ENCODE measurements around the gene RNF157.

Gene RNF157

DNA sequence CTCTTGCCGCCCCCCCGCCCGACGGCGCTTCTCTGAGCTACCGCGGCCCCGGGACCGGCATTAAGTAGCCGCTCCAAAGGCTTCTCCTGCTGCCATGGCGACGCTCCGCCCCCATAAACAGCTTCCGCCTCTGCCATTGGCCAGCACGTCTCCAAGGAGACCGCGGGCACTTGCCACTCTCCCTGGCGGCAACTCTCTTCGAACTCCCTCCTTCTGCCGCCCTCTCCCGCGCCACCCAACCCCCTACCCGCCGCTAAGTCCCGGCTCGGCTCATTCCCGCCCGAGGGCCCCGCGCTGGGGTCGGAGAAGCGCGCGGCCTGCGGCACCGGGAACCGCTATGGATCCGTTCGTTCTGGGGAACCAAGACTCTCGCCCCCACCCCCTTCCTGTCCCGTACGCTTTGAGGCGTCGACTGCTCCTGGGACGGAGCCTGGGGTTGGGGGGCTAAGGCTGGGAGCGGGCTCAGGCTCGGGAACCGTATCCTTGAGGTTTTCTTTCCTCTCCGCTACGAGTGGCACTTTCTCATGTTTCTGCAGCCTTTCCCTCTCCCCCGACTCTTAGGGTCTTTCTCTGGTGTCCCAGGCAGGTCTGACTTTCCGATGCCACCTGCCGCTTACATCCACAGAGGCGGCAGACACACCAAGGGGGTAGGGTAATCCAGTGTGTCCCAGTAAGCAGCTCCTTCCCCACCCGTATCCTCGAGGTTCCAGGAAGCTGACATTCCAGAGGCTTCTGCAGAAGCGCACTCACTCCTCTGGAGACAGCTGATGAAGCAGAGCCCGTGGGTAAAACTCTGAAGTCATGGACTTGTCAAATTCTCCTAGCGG lies 98.9 kb downstream of the RNF157 start, which contains the start of gene FOXJ1:
Gene FOXJ1, minus strand, starts transcription at position 34 of the 827 bp plus-strand sequence. CDS start 850 bp downstream, outside the sequence.
- Histone ChIP-seq H4K5ac (ENCODE audit: low read length) (no peak within 1 kb of the TSS), H3K18ac (ENCODE audit: low read length) (no peak within 1 kb of the TSS), H3K27me3 (ENCODE audit: insufficient read depth, low read length, poor library complexity) (peaks cover 49% of the 10 kb centered on the region), H2BK5ac (ENCODE audit: low read length) (no peak within 1 kb of the TSS), H3K4me2 (ENCODE audit: low read length) (peak within 1 kb of the TSS; percentile 91), H3K79me2 (ENCODE audit: control insufficient read depth, insufficient read depth, low read length) (no peaks in the 10 kb centered on the region), H2AK5ac (ENCODE audit: low read length) (no peak within 1 kb of the TSS), H3K4ac (ENCODE audit: low read depth, low read length) (no peak within 1 kb of the TSS), H3K79me1 (ENCODE audit: low read length) (no peaks in the 10 kb centered on the region), H3K56ac (ENCODE audit: low read length) (peak within 1 kb of the TSS; percentile 78), H3K9ac (ENCODE audit: low read length) (peak within 1 kb of the TSS; percentile 55), H3K36me3 (ENCODE audit: control insufficient read depth, insufficient read depth, low read length) (no peaks in the 10 kb centered on the region), H3K4me1 (ENCODE audit: control insufficient read depth, low read depth, low read length) (no peaks in the 10 kb centered on the region), H3K27ac (ENCODE audit: low read depth, low read length) (no peak within 1 kb of the TSS), H4K8ac (ENCODE audit: low read depth, low read length) (no peak within 1 kb of the TSS), H3K23ac (ENCODE audit: low read length) (peak within 1 kb of the TSS; percentile 89), H2BK15ac (replicated peaks; ENCODE audit: low read depth) (no peak within 1 kb of the TSS), H3K4me3 (ENCODE audit: low read length) (peak within 1 kb of the TSS; percentile 37), H2BK120ac (ENCODE audit: low read depth, low read length) (no peak within 1 kb of the TSS)
- DNase-seq, result peak; percentile 96
- no CpG with 5 or more reads among the region's 59 CpGs for whole genome bisulfite sequencing (ENCODE audit: extremely low coverage, insufficient coverage, low lambda C conversion rate)

DNA sequence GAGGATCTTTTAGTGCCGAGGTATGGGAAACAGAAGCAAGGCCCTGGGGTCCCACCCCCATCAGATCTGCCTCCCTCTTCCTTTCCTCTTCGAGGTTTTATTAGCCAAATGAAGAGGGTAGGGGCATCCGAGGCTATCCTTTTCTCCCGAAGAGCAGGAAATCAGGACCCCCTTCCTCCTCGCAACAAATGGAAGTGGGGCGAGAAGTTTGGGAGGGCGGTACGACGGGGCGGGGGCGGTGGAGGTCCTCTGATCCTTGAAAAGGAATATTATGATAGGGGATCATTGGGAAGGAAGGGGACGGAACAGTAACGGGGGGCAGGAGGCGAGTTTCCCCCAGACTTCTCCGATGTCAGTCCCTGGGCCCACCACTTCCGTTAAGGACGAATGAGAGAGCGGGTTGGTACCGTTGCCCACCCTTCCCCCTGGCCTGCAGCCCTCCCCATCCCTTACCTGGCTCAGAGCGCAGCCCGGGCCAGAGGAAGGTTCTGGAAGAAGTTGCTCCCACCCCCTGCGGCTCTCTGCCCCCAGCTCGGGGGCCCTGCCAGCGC lies 99.6 kb downstream of the RNF157 start:
- no peaks in the 10 kb centered on the region for H3K4me1 ChIP-seq (ENCODE audit: control insufficient read depth, low read depth, low read length)
- no peak overlapping the region for H3K27ac ChIP-seq (ENCODE audit: low read depth, low read length)
- H3K4ac ChIP-seq (ENCODE audit: low read depth, low read length), result no peak overlapping the region

GRCh38 chr17:76139801-76140660 lies 100.3 kb downstream of the RNF157 start:
- Histone ChIP-seq H3K4me1 (ENCODE audit: control insufficient read depth, low read depth, low read length) (no peaks in the 10 kb centered on the region), H3K4ac (ENCODE audit: low read depth, low read length) (no peak overlapping the region), H2BK5ac (ENCODE audit: low read length) (no peak overlapping the region), H3K23ac (ENCODE audit: low read length) (peak overlapping the region; percentile 19), H3K79me2 (ENCODE audit: control insufficient read depth, insufficient read depth, low read length) (no peaks in the 10 kb centered on the region), H3K36me3 (ENCODE audit: control insufficient read depth, insufficient read depth, low read length) (no peaks in the 10 kb centered on the region), H3K79me1 (ENCODE audit: low read length) (no peaks in the 10 kb centered on the region), H2BK120ac (ENCODE audit: low read depth, low read length) (no peak overlapping the region), H2BK15ac (replicated peaks; ENCODE audit: low read depth) (no peak overlapping the region), H4K8ac (ENCODE audit: low read depth, low read length) (no peak overlapping the region), H3K18ac (ENCODE audit: low read length) (no peak overlapping the region), H3K56ac (ENCODE audit: low read length) (peak overlapping the region; percentile 18), H3K27ac (ENCODE audit: low read depth, low read length) (no peak overlapping the region), H3K4me2 (ENCODE audit: low read length) (peak overlapping the region; percentile 56), H3K9ac (ENCODE audit: low read length) (peak overlapping the region; percentile 41), H2AK5ac (ENCODE audit: low read length) (no peak overlapping the region), H3K4me3 (ENCODE audit: low read length) (peak overlapping the region; percentile 8), H4K5ac (ENCODE audit: low read length) (no peak overlapping the region), H3K27me3 (ENCODE audit: insufficient read depth, low read length, poor library complexity) (peaks cover 62% of the 10 kb centered on the region)
- WGBS (ENCODE audit: extremely low coverage, insufficient coverage, low lambda C conversion rate), result no CpG with 5 or more reads among the region's 78 CpGs
- peak; percentile 52 for DNase-seq

More for the DNA sequence above, 99.6 kb downstream of the RNF157 start:
- Histone ChIP-seq H3K79me1 (ENCODE audit: low read length) (no peaks in the 10 kb centered on the region), H3K79me2 (ENCODE audit: control insufficient read depth, insufficient read depth, low read length) (no peaks in the 10 kb centered on the region), H3K4me2 (ENCODE audit: low read length) (peak overlapping the region; percentile 22), H3K18ac (ENCODE audit: low read length) (no peak overlapping the region), H2BK15ac (replicated peaks; ENCODE audit: low read depth) (no peak overlapping the region), H3K36me3 (ENCODE audit: control insufficient read depth, insufficient read depth, low read length) (no peaks in the 10 kb centered on the region), H2BK5ac (ENCODE audit: low read length) (no peak overlapping the region), H2BK120ac (ENCODE audit: low read depth, low read length) (no peak overlapping the region), H3K4me3 (ENCODE audit: low read length) (no peak overlapping the region), H3K56ac (ENCODE audit: low read length) (no peak overlapping the region), H4K8ac (ENCODE audit: low read depth, low read length) (no peak overlapping the region), H3K9ac (ENCODE audit: low read length) (no peak overlapping the region), H4K5ac (ENCODE audit: low read length) (no peak overlapping the region), H3K27me3 (ENCODE audit: insufficient read depth, low read length, poor library complexity) (peaks cover 55% of the 10 kb centered on the region), H2AK5ac (ENCODE audit: low read length) (no peak overlapping the region), H3K23ac (ENCODE audit: low read length) (no peak overlapping the region)
- DNase-seq, result no peak
- WGBS (ENCODE audit: extremely low coverage, insufficient coverage, low lambda C conversion rate), result no CpG with 5 or more reads among the region's 24 CpGs

- Histone ChIP-seq H2AK5ac (ENCODE audit: low read length) (no peak overlapping the region), H3K4me3 (ENCODE audit: low read length) (no peak overlapping the region), H3K23ac (ENCODE audit: low read length) (peak overlapping the region; percentile 19), H3K27me3 (ENCODE audit: insufficient read depth, low read length, poor library complexity) (peaks cover 67% of the 10 kb centered on the region), H3K18ac (ENCODE audit: low read length) (no peak overlapping the region), H3K4me1 (ENCODE audit: control insufficient read depth, low read depth, low read length) (no peaks in the 10 kb centered on the region), H3K79me2 (ENCODE audit: control insufficient read depth, insufficient read depth, low read length) (no peaks in the 10 kb centered on the region), H3K4ac (ENCODE audit: low read depth, low read length) (no peak overlapping the region), H3K4me2 (ENCODE audit: low read length) (peak overlapping the region; percentile 56), H3K9ac (ENCODE audit: low read length) (no peak overlapping the region), H2BK15ac (replicated peaks; ENCODE audit: low read depth) (no peak overlapping the region), H2BK5ac (ENCODE audit: low read length) (no peak overlapping the region), H4K5ac (ENCODE audit: low read length) (no peak overlapping the region), H3K27ac (ENCODE audit: low read depth, low read length) (no peak overlapping the region), H4K8ac (ENCODE audit: low read depth, low read length) (no peak overlapping the region), H3K56ac (ENCODE audit: low read length) (peak overlapping the region; percentile 18), H2BK120ac (ENCODE audit: low read depth, low read length) (no peak overlapping the region), H3K79me1 (ENCODE audit: low read length) (no peaks in the 10 kb centered on the region), H3K36me3 (ENCODE audit: control insufficient read depth, insufficient read depth, low read length) (no peaks in the 10 kb centered on the region)
- WGBS (ENCODE audit: extremely low coverage, insufficient coverage, low lambda C conversion rate), result no CpG with 5 or more reads among the region's 15 CpGs
- DNase-seq, result no peak
Observed at GRCh38 chr17:76138896-76139752, 101.2 kb downstream of the RNF157 start.

GRCh38 chr17:76138234-76138895 lies 101.9 kb downstream of the RNF157 start:
- Histone ChIP-seq H3K18ac (ENCODE audit: low read length) (no peak overlapping the region), H3K56ac (ENCODE audit: low read length) (peak overlapping the region; percentile 25), H2AK5ac (ENCODE audit: low read length) (no peak overlapping the region), H3K4me3 (ENCODE audit: low read length) (no peak overlapping the region), H3K79me2 (ENCODE audit: control insufficient read depth, insufficient read depth, low read length) (no peaks in the 10 kb centered on the region), H3K4me2 (ENCODE audit: low read length) (no peak overlapping the region), H3K36me3 (ENCODE audit: control insufficient read depth, insufficient read depth, low read length) (no peaks in the 10 kb centered on the region), H2BK5ac (ENCODE audit: low read length) (no peak overlapping the region), H4K5ac (ENCODE audit: low read length) (no peak overlapping the region), H3K4ac (ENCODE audit: low read depth, low read length) (no peak overlapping the region), H2BK120ac (ENCODE audit: low read depth, low read length) (no peak overlapping the region), H3K79me1 (ENCODE audit: low read length) (no peaks in the 10 kb centered on the region), H3K4me1 (ENCODE audit: control insufficient read depth, low read depth, low read length) (no peaks in the 10 kb centered on the region), H3K9ac (ENCODE audit: low read length) (no peak overlapping the region), H4K8ac (ENCODE audit: low read depth, low read length) (no peak overlapping the region), H3K23ac (ENCODE audit: low read length) (peak overlapping the region; percentile 45), H3K27ac (ENCODE audit: low read depth, low read length) (no peak overlapping the region), H3K27me3 (ENCODE audit: insufficient read depth, low read length, poor library complexity) (peaks cover 71% of the 10 kb centered on the region), H2BK15ac (replicated peaks; ENCODE audit: low read depth) (no peak overlapping the region)
- peak; percentile 66 for DNase-seq
- WGBS (ENCODE audit: extremely low coverage, insufficient coverage, low lambda C conversion rate), result no CpG with 5 or more reads among the region's 23 CpGs
